SK-N-SH (cell line): Measurements from ENCODE around the gene HIBADH. TPM values are rescaled to one million over a fixed set of nuclear protein-coding genes. Genes with fewer than 3 reads are reported as not detected.

ENCODE experiments used
- CTCF ChIA-PET: fragments of 300-600, 350-600 bp; formaldehyde crosslinking; extraction: SDS; loops from one replicate; lab custom pipeline; 2021; lab: Yijun Ruan, JAX
- POLR2A ChIA-PET: fragments of 350-600 bp; sonication (Branson Sonifier 250); formaldehyde crosslinking; extraction: SDS; loops from one replicate; lab custom pipeline; 2020; ENCODE audit warnings: antibody characterized with exemption, inconsistent platforms; lab: Yijun Ruan, JAX
- DNase-seq: peaks from one replicate; pipeline ENCODE4 v3.0.0; 2012
- H2AFZ ChIP-seq: fragments of 200-600 bp; sonication (generic); 2 replicates; pipeline ENCODE4 v1.8.1; 2016; ENCODE audit warnings: antibody characterized with exemption, mild to moderate bottlenecking, low read depth
- H3F3A ChIP-seq: fragments of 200-600 bp; sonication (generic); replicated peaks from 2 replicates; pipeline ENCODE3; 2016; ENCODE audit warnings: antibody characterized with exemption, mild to moderate bottlenecking; ENCODE audit not compliant: insufficient read depth
- H3K27ac ChIP-seq, 2 experiments: fragments of 200-500 bp in 1 of 2; fragments of 200-600 bp in 1 of 2; sonication (Bioruptor generic) in 1 of 2; sonication (generic), shearing (Covaris generic) in 1 of 2; 2 replicates each; pipeline versions ENCODE4 v1.5.1 to v1.6.1; 2014 to 2016; ENCODE audit warnings: low read depth in 2 of 2, inconsistent platforms in 1 of 2, low read length in 1 of 2, mild to moderate bottlenecking in 1 of 2, mixed read lengths in 1 of 2
- H3K27me3 ChIP-seq: fragments of 200-600 bp; sonication (generic), shearing (Covaris generic); 2 replicates; pipeline ENCODE4 v1.6.1; 2016; ENCODE audit warnings: mixed run types; ENCODE audit not compliant: insufficient read depth
- H3K36me3 ChIP-seq, 2 experiments: fragments of 200-500 bp in 1 of 2; fragments of 200-600 bp in 1 of 2; sonication (Bioruptor generic) in 1 of 2; sonication (generic) in 1 of 2; replicated peaks in 1 of 2; 2 replicates each; pipeline versions ENCODE3 to v1.5.1; 2014 to 2016; ENCODE audit warnings: low read length in 1 of 2, mild to moderate bottlenecking in 1 of 2; ENCODE audit not compliant: insufficient read depth in 2 of 2, control insufficient read depth in 1 of 2
- H3K4me1 ChIP-seq, 2 experiments: fragments of 200-500 bp in 1 of 2; fragments of 200-600 bp in 1 of 2; sonication (Bioruptor generic) in 1 of 2; sonication (generic), shearing (Covaris generic) in 1 of 2; 2 replicates each; pipeline versions ENCODE4 v1.5.1 to v1.6.1; 2014 to 2016; ENCODE audit warnings: low read depth in 1 of 2, low read length in 1 of 2, mixed run types in 1 of 2; ENCODE audit not compliant: insufficient read depth in 2 of 2, control insufficient read depth in 1 of 2
- H3K4me2 ChIP-seq: fragments of 200-600 bp; sonication (generic), shearing (Covaris generic); 2 replicates; pipeline ENCODE4 v1.6.1; 2017; ENCODE audit warnings: mixed run types
- H3K4me3 ChIP-seq, 2 experiments: fragments of 200-500 bp in 1 of 2; fragments of 200-600 bp in 1 of 2; sonication (Bioruptor generic) in 1 of 2; sonication (generic), shearing (Covaris generic) in 1 of 2; 2 replicates each; pipeline versions ENCODE4 v1.5.1 to v1.8.1; 2014 to 2016; ENCODE audit warnings: low read depth in 2 of 2, inconsistent platforms in 1 of 2, low read length in 1 of 2, mild to moderate bottlenecking in 1 of 2, mixed read lengths in 1 of 2, moderate library complexity in 1 of 2
- H3K79me2 ChIP-seq: fragments of 200-600 bp; sonication (generic); 2 replicates; pipeline ENCODE4 v1.8.1; 2017; ENCODE audit warnings: mild to moderate bottlenecking; ENCODE audit not compliant: insufficient read depth
- H3K9ac ChIP-seq: fragments of 200-600 bp; sonication (generic); 2 replicates; pipeline ENCODE4 v1.6.1; 2017; ENCODE audit warnings: mixed run types
- H3K9me2 ChIP-seq: fragments of 200-600 bp; sonication (generic); 2 replicates; pipeline ENCODE4 v1.6.1; 2017; ENCODE audit warnings: mixed run types
- H3K9me3 ChIP-seq: fragments of 200-600 bp; sonication (generic); 2 replicates; pipeline ENCODE4 v1.6.1; 2017; ENCODE audit warnings: mixed run types, mild to moderate bottlenecking, moderate library complexity
- H4K20me1 ChIP-seq: fragments of 200-600 bp; sonication (generic); 2 replicates; pipeline ENCODE4 v1.6.1; 2017; ENCODE audit warnings: mild to moderate bottlenecking, mixed run types; ENCODE audit not compliant: insufficient read depth
- FOSL2 ChIP-seq: IDR thresholded peaks from 2 replicates; pipeline ENCODE4 v1.4.0; 2012; ENCODE audit warnings: low read depth, mild to moderate bottlenecking, moderate library complexity, borderline replicate concordance
- FOXJ3 ChIP-seq: sonication (generic); formaldehyde crosslinking; IDR thresholded peaks from 2 replicates; pipeline ENCODE4 v1.5.1; 2020; ENCODE audit warnings: mild to moderate bottlenecking, missing genetic modification reagents
- GABPA ChIP-seq: IDR thresholded peaks from 2 replicates; pipeline ENCODE4 v1.4.0; 2012; ENCODE audit warnings: low read depth, mild to moderate bottlenecking
- GATA2 ChIP-seq: sonication (generic); formaldehyde crosslinking; IDR thresholded peaks from 2 replicates; pipeline ENCODE4 v1.5.0; 2020; ENCODE audit warnings: mild to moderate bottlenecking, missing genetic modification reagents
- MEF2A ChIP-seq: IDR thresholded peaks from 2 replicates; pipeline ENCODE4 v1.4.0; 2012; ENCODE audit warnings: low read depth, borderline replicate concordance
- NRF1 ChIP-seq: IDR thresholded peaks from 2 replicates; pipeline ENCODE4 v1.6.1; 2012; ENCODE audit warnings: low read depth, mild to moderate bottlenecking, low read length
- RXRA ChIP-seq: IDR thresholded peaks from 2 replicates; pipeline ENCODE4 v1.4.0; 2012; ENCODE audit warnings: low read depth, mild to moderate bottlenecking, borderline replicate concordance
- YY1 ChIP-seq: IDR thresholded peaks from 2 replicates; pipeline ENCODE4 v1.4.0; 2012; ENCODE audit warnings: low read depth, mild to moderate bottlenecking
- WGBS: methylation state at CpG from one replicate; pipeline ENCODE4 v1.1.6; 2017; ENCODE audit warnings: low lambda C conversion rate; 5-methylcytosine and 5-hydroxymethylcytosine counted together
- polyA plus RNA-seq, 3 experiments: library from polyadenylated mRNA; depleted of rRNA; stranded (reverse); fragments of >200 nt; gene quantifications; 2 replicates each; pipeline ENCODE4 v1.2.3, GENCODE V29; 2012
- TF ChIP-seq, protein P1 (sequence below): IDR thresholded peaks from 2 replicates; pipeline ENCODE4 v1.4.0; 2012; ENCODE audit warnings: low read depth
- TF ChIP-seq, protein P2 (sequence below): fragments of 150-350 bp; IDR thresholded peaks from 2 replicates; pipeline ENCODE4 v1.6.1; 2016; ENCODE audit warnings: mild to moderate bottlenecking, low read depth, low read length
- TF ChIP-seq, protein P3 (sequence below): fragments of 200-600 bp; sonication (generic); IDR thresholded peaks from 2 replicates; pipeline ENCODE4 v1.6.1; 2017; ENCODE audit warnings: antibody characterized with exemption, mild to moderate bottlenecking, moderate library complexity

Gene HIBADH
- polyA plus RNA-seq, 1 of the 3 experiments (the other 2 are of a cell fraction), result 71.8 TPM

DNA sequence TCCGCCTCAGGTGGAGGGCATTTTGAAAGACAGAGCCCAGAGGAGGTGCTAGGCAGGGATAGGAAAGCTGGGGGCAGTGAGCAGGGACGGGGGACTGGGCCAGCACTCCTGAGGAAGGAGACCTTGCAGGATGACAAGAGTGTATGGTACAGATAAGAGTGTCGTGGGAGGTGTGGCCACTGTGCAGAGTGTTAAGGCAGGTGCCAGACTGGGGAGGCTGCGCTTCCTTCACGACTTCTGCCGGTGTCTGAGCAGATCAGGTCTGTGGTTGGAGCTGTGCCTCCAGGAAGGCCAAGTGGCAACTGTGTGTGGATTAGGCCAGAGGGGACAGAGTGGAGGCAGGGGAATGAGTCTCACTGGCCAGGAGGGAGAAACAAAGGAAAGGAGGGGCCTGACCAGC, 161.7 kb downstream of the HIBADH start:
- H3K4me2 ChIP-seq, result no peak overlapping the region
- no peaks in the 10 kb centered on the region for H3K4me1 ChIP-seq
- H4K20me1 ChIP-seq, result no peaks in the 10 kb centered on the region
- DNase-seq, result no peak
- no peak overlapping the region for H3K9ac ChIP-seq
- ChIA-PET CTCF (interaction anchor here (0.7 kb wide), 1 partner anchor 423 kb away, joined by 3 read pairs; no protein-coding TSS in a partner anchor), POLR2A (no interaction called here)
- no peak overlapping the region for H2AFZ ChIP-seq
- no peak overlapping the region for H3K4me3 ChIP-seq
- 66% methylated on average over 6 of the region's 6 CpGs for WGBS
- H3K27ac ChIP-seq, result no peak overlapping the region
- no peaks in the 10 kb centered on the region for H3K9me2 ChIP-seq
- H3F3A ChIP-seq, result no peaks in the 10 kb centered on the region
- no peaks in the 10 kb centered on the region for H3K79me2 ChIP-seq
- H3K36me3 ChIP-seq, result no peaks in the 10 kb centered on the region
- TF ChIP-seq YY1, result no peak
- no peaks in the 10 kb centered on the region for H3K9me3 ChIP-seq
- H3K27me3 ChIP-seq, result no peaks in the 10 kb centered on the region

DNA sequence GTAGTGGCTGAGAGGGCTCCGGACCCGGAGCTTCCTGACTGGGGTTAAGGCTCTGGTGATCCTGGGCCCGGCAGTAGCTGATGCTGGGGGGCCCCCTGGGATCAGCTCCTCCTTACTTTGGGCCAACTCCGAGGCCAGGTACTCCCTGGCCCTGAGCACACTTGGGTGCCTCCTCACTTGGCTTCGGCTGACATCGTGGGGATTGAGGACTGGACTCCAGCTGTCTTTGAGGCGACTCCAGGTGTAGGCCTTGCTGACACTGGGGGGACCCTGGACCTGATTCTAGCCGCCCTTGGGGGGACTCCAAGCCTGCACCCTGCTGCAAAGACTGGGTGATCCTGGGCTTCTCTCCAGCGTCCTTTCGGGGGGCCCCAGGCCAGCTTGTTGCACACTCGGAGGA, 170.5 kb downstream of the HIBADH start:
- no peaks in the 10 kb centered on the region for H3K79me2 ChIP-seq
- H4K20me1 ChIP-seq, result no peaks in the 10 kb centered on the region
- no peak overlapping the region for H3K4me3 ChIP-seq
- no peaks in the 10 kb centered on the region for H3K9me2 ChIP-seq
- no peaks in the 10 kb centered on the region for H3F3A ChIP-seq
- WGBS, result 41% methylated on average over 4 of the region's 11 CpGs
- H3K27ac ChIP-seq, result no peak overlapping the region
- H3K9ac ChIP-seq, result no peak overlapping the region
- no peak for DNase-seq
- no peaks in the 10 kb centered on the region for H3K4me1 ChIP-seq
- ChIA-PET POLR2A (no interaction called here), CTCF (interaction anchor here (0.8 to 1.5 kb wide), 2 partner anchors 33 to 55 kb away, joined by 3 read pairs; no protein-coding TSS in a partner anchor)
- H3K27me3 ChIP-seq, result peaks cover 14% of the 10 kb centered on the region; the same call in 1 of the 2 replicates
- H3K4me2 ChIP-seq, result no peak overlapping the region
- TF ChIP-seq, protein P1, sequence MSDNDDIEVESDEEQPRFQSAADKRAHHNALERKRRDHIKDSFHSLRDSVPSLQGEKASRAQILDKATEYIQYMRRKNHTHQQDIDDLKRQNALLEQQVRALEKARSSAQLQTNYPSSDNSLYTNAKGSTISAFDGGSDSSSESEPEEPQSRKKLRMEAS, result no peak
- no peaks in the 10 kb centered on the region for H3K36me3 ChIP-seq
- H2AFZ ChIP-seq, result no peak overlapping the region
- H3K9me3 ChIP-seq, result no peaks in the 10 kb centered on the region

DNA sequence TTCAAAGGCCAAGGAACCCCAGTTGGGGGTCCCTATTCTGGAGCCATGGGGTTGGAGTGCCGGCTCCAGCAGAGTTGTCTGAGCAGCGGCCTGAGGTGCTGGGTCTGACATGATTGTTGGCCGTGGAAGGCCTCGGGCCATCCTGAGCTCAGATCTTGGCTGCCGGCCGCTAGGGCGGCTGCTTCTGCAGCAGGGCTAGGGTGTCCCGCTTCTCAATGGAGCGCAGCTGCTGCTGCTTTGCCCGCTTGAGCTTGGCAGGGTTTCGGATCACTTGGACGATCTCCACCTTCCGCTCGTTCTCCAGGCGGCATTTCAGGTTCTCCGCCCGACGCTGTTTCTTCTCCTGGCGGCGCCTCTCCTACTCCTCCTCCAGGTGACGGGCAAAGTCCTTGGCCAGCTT, 171.1 kb downstream of the HIBADH start:
- no peaks in the 10 kb centered on the region for H3K9me3 ChIP-seq
- POLR2A ChIA-PET, result no interaction called here
- H3K4me1 ChIP-seq, result no peaks in the 10 kb centered on the region
- CTCF ChIA-PET, result interaction anchor here (0.8 to 1.5 kb wide), 3 partner anchors 33 to 85 kb away, joined by 3 to 5 read pairs (median 3); no protein-coding TSS in a partner anchor
- no peak for TF ChIP-seq MEF2A
- no peak for TF ChIP-seq NRF1
- no peaks in the 10 kb centered on the region for H3K79me2 ChIP-seq
- no peaks in the 10 kb centered on the region for H3K36me3 ChIP-seq
- H3K4me2 ChIP-seq, result no peak overlapping the region
- no peak overlapping the region for H2AFZ ChIP-seq
- no peaks in the 10 kb centered on the region for H4K20me1 ChIP-seq
- no peak overlapping the region for H3K9ac ChIP-seq
- DNase-seq, result no peak
- H3F3A ChIP-seq, result no peaks in the 10 kb centered on the region
- no peak overlapping the region for H3K27ac ChIP-seq
- no peak overlapping the region for H3K4me3 ChIP-seq
- H3K9me2 ChIP-seq, result no peaks in the 10 kb centered on the region
- H3K27me3 ChIP-seq, result peaks cover 14% of the 10 kb centered on the region; the same call in 1 of the 2 replicates
- WGBS, result 57% methylated on average over 17 of the region's 21 CpGs

DNA sequence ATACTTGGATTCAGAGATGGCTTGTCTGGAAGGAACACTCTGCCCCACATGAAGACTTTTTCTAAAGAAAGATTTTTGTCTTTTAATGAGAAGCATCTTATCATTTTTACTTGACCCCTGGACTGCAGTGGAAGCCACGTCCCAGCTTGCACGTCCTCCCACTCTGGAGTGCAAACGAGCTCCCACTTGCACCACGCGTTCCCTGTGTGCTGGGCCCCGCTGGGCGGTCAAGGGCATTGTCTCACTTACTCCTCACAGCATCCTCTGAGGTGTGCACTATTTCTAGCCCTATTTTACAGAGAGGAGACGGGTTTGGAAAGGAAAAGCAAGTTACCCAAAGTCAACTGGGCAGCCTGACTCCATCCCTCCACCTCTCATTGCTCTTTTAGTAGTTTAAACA, 175.2 kb downstream of the HIBADH start:
- no peaks in the 10 kb centered on the region; the same call in 1 of the 2 replicates for H4K20me1 ChIP-seq
- no peaks in the 10 kb centered on the region for H3K9me2 ChIP-seq
- H3K36me3 ChIP-seq, result no peaks in the 10 kb centered on the region
- no peak for DNase-seq
- H3K27me3 ChIP-seq, result peaks cover 30% of the 10 kb centered on the region
- H3K4me1 ChIP-seq, result no peaks in the 10 kb centered on the region
- H3K4me3 ChIP-seq, result no peak overlapping the region
- H3K79me2 ChIP-seq, result no peaks in the 10 kb centered on the region
- H2AFZ ChIP-seq, result no peak overlapping the region
- H3K27ac ChIP-seq, result no peak overlapping the region
- POLR2A ChIA-PET, result no interaction called here
- H3F3A ChIP-seq, result no peaks in the 10 kb centered on the region
- no peak for TF ChIP-seq GATA2 (CRISPR knock-in tag)
- TF ChIP-seq, protein P2, sequence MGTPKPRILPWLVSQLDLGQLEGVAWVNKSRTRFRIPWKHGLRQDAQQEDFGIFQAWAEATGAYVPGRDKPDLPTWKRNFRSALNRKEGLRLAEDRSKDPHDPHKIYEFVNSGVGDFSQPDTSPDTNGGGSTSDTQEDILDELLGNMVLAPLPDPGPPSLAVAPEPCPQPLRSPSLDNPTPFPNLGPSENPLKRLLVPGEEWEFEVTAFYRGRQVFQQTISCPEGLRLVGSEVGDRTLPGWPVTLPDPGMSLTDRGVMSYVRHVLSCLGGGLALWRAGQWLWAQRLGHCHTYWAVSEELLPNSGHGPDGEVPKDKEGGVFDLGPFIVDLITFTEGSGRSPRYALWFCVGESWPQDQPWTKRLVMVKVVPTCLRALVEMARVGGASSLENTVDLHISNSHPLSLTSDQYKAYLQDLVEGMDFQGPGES, result no peak
- TF ChIP-seq, protein P3, sequence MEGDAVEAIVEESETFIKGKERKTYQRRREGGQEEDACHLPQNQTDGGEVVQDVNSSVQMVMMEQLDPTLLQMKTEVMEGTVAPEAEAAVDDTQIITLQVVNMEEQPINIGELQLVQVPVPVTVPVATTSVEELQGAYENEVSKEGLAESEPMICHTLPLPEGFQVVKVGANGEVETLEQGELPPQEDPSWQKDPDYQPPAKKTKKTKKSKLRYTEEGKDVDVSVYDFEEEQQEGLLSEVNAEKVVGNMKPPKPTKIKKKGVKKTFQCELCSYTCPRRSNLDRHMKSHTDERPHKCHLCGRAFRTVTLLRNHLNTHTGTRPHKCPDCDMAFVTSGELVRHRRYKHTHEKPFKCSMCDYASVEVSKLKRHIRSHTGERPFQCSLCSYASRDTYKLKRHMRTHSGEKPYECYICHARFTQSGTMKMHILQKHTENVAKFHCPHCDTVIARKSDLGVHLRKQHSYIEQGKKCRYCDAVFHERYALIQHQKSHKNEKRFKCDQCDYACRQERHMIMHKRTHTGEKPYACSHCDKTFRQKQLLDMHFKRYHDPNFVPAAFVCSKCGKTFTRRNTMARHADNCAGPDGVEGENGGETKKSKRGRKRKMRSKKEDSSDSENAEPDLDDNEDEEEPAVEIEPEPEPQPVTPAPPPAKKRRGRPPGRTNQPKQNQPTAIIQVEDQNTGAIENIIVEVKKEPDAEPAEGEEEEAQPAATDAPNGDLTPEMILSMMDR, result no peak
- TF ChIP-seq FOXJ3 (CRISPR knock-in tag), result no peak
- no peak for TF ChIP-seq GABPA
- no peak for TF ChIP-seq RXRA
- no peak for TF ChIP-seq FOSL2
- whole genome bisulfite sequencing, result 42% methylated on average over 8 of the region's 8 CpGs
- H3K9me3 ChIP-seq, result no peaks in the 10 kb centered on the region
- CTCF ChIA-PET, result no interaction called here
- H3K9ac ChIP-seq, result no peak overlapping the region
- H3K4me2 ChIP-seq, result no peak overlapping the region
